ENCODE results near the gene HERC6.
"Not testable (repeated sequence)": the region's sequence is repeated elsewhere in the genome, so short reads cannot be mapped to it uniquely, and the experiment has no call there.

The HERC6 gene

DNA sequence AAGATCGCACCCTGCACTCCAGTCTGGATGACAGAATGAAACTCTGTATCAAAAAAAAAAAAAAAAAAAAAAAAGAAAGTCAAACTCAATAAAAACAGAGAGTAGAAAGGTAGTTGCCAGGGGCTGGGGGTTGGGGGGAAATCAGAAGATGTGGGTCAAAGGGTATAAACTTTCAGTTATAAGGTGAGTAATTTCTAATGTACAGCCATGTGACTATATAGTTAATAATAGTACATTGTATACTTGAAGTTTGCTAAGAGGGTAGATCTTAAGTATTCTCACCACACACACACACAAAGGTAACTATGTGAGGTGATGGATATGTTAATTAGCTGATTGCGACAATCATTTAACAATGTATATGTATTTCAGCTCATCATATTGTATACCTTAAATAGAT, 11.5 kb downstream of the HERC6 start:
- DNase-seq (ENCODE audit: low read depth in 1 of 2, low spot score in 1 of 2) = no peak

DNA sequence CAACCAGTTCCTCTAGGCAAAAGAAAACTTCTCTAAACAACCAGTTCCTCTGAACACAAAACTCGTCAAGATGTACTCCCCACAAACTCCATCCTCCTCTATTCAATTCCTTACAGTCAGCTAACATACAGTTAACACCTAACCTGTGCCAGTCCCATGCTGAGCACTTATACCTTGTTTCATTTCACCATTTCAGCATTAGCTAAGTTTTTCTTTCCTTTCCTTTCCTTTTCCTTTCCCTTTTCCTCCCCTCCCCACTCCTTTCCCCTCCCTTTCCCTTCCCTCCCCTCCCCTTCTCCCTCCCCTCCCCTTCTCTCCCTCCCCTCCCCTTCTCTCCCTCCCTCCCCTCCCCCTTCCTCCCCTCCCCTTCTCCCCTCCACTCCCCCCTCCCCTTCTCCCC, 13.1 kb downstream of the HERC6 start:
- DNase-seq (ENCODE audit: low read depth in 1 of 2, low spot score in 1 of 2) = no peak

DNA sequence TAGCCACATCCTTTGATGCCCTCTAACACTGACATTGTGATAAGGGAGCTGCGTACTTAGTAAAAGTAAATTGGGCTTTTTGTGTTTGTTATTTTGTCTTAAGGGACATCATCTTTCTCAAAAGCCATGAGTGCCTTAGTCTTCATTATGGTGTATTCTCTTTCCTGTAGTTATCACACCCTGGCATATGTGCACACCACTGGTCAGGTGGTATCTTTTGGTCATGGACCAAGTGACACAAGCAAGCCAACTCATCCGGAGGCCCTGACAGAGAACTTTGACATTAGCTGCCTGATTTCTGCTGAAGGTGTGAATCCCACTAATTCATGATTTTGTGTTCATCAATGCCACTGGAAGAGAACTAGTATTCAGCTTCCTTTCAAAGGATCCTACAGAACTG, 18.0 kb downstream of the HERC6 start:
- no peak for DNase-seq (ENCODE audit: low read depth in 1 of 2, low spot score in 1 of 2)

DNA sequence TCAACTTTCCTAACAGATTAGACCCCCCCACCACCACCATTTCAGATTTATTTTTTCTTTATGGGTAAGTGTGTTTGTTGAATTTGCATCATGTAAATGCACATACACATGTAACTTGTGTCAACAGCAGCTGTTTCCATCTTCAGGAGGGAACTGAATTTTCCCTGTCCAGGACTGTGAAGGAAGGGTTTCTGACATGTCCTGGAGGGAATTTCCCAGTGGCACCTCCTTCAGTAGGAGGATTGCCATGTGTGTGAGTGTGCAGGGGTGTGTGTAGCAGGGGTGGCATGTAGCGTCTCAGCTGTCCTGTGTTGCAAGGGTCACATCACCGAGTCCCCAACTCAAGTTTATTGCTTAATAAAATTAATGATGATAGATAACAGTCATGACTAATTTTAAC, 19.7 kb downstream of the HERC6 start:
- no peak for DNase-seq (ENCODE audit: low read depth in 1 of 2, low spot score in 1 of 2)

DNA sequence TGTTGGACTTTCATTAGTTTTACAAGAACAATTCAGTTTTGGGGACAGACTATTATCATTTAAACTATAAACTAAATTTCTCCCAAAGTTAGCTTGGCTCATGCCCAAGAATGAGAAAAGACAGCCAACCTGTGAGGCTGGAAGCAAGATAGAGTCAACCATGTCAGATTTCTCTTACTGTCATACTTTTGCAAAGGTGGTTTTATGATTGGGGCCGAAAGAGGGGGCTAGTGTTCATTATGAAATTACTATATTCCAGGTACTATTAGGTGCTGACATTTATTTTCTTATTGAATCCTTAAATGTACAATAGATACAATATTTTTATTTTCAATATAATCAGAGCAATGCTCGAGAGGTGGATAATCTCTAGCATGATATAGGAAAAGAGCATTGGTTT, 30.6 kb downstream of the HERC6 start:
- no peak for DNase-seq (ENCODE audit: low read depth in 1 of 2, low spot score in 1 of 2)

DNA sequence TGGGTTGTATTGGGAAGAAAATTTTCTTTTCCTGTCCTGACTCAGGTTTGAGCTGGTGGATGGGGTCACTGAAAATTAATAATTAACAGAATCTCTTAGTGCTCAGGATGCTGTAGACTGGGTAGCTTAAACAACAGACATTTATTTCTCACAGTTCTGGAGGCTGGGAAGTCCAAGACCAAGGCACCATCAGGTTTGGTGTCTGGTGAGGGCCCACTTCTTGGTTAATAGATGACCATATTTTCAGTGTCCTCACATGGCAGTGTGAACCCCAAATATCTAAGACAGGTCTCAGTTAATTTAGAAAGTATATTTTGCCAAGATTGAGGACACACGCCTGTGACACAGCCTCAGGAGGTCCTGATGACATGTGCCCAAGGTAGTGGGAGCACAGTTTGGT, 31.1 kb downstream of the HERC6 start:
- no peak for DNase-seq (ENCODE audit: low read depth in 1 of 2, low spot score in 1 of 2)

DNA sequence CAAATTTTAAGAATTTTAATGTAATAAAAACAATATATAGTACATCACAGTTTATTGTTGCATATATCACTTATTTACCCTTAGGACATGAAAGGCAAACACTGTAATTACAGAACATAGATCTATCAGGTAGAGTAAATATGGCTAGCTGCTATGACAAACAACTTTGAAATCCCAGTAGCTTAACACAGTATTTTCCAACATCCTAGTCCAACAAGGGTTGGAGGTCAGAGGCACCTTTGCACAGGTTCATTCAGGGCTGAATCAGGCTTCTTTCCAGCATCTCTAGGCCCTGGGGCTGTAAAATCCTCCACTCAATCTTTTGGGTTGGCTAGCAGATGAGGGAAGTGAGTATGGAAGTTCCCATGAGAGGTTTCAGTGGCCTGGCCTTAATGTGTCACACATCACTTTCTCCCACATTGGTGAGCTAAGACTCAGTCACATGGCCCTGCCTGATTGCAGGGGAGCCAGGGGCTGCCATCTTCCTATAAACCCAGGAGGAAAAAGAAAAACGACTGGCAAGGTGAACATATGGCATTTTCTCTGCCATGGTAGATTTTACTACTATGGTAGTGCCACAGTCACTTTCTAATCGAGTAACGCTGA, 32.9 kb downstream of the HERC6 start:
- no peak for DNase-seq (ENCODE audit: low read depth in 1 of 2, low spot score in 1 of 2)

DNA sequence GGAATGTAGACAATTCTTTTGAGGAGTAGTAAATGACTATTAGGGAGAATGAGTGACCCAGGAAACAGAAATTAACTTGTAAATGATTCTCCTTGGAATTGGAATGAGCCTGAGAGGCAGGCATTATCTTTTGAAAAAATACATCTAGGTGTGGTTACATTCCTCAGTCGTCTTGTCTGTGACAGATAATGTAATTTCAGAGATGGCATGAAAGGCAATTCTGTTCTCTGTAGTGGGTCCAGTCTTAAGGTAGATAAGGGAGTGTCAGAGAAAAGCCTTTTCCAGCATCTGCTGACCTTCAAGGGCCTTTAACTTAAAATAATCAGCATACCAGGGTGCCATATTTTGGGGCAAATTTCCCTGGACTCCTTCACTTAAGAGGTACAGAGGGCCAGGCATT, 35.1 kb downstream of the HERC6 start:
- no peak for DNase-seq (ENCODE audit: low read depth in 1 of 2, low spot score in 1 of 2)

DNA sequence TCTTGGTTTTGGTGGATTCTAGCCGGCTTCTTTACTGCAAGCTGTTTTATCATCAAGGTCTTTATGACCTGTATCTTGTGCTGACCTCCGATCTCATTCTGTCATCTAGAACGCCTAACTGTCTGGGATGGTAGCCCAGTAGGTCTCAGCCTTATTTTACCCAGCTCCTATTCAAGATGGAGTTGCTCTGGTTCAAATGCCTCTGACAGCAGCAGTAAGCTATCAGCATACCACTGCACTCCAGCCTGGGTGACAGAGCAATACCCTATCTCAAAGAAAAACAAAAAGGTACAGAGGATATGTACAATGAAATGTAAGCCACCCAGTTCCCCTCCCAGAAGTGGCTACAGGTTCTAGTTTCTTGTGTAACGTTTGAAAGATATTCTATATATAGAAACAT, 36.1 kb downstream of the HERC6 start:
- DNase-seq (ENCODE audit: low read depth in 1 of 2, low spot score in 1 of 2) = no peak

DNA sequence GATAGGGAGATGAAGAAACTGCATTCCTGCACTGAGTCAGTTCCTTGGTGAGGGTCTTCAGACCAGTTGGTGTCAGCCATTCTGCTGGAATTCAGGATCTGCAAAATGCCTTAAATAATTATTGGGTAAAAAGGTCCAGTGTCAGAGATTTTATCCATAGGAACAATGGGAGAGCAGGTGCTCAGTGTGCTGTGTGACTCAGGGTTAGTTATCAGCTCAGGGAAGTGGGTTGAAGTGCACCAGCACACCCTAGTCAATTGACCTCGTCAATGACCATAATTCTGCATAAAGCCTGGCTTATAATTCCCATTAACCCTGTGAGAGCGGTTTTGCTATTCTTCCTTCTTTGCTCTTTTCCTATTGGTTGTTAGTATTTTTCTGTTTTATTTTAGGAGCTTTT, 37.3 kb downstream of the HERC6 start:
- DNase-seq (ENCODE audit: low read depth in 1 of 2, low spot score in 1 of 2) = no peak

DNA sequence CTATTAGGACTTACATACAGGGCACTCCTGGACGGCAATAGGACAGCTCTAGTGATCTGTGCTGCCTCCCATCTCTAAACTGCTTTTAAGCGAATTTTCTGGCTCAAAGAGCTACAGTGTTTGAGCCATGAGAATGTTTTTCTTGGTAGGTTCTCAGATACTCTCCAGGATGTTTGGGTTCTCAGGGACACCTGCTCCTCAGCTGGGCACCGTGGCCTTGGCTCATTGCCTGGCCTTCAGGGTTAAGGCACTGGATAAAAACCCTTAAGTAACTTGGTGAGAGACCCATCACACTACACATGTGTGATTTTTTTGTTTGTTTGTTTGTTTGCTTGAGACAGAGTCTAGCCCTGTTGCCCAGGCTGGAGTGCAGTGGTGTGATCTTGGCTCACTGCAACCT, 39.8 kb downstream of the HERC6 start:
- DNase-seq (ENCODE audit: low read depth in 1 of 2, low spot score in 1 of 2) = no peak

DNA sequence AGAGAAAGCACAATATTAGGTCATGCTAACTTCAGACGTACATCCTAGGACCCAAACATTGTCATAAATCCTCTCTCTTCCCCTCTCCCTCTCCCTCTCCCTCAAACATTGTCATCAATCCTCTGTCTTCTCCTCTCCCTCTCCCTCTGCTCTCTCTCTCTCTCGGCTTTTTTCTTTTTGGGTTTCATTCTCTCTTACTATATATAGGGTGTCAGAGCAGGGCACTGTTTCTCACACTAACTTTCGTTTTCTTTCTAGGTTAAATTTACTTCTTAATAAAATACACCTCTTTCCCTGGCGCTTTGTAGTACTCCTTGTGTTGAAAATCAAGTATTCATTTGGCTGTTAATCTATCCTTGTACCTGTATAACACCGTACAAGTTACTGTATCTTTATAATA, 41.2 kb downstream of the HERC6 start:
- DNase-seq (ENCODE audit: low read depth in 1 of 2, low spot score in 1 of 2) = no peak

DNA sequence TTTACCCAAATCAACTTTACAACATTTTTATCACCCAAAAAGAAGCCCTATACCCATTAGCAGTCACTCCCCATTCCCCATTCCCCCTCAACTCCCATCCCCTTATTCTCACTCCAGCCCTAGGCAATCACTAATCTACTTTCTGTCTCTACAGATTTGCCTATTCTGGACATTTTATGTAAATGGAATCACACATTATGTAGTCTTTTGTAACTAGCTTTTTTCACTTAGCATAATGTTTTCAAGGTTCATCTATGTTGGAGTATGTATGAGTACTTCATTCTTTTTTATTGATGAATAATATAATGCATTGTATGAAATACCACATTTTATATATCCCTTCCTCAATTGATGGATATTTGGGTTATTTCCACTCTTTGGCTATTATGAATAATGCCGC, 42.2 kb downstream of the HERC6 start:
- no peak for DNase-seq (ENCODE audit: low read depth in 1 of 2, low spot score in 1 of 2)

DNA sequence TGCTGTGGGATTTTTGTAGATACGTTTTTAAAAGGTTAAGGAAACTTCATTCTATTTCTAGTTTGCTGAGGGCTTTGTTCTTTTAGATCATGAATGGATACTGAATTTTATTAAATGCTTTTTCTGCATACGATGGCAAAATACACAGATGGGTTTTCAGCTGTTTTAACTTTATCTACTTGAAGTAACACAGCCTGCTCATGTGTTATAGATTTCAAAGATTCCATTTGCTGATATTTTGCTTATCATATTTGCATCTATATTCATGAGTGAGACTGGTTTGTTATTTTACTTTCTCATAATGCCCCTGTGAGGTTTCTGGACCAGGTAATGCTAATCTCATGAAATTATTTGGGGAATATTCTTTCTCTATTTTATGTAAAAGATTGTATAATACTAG, 43.8 kb downstream of the HERC6 start:
- DNase-seq (ENCODE audit: low read depth in 1 of 2, low spot score in 1 of 2) = no peak

DNA sequence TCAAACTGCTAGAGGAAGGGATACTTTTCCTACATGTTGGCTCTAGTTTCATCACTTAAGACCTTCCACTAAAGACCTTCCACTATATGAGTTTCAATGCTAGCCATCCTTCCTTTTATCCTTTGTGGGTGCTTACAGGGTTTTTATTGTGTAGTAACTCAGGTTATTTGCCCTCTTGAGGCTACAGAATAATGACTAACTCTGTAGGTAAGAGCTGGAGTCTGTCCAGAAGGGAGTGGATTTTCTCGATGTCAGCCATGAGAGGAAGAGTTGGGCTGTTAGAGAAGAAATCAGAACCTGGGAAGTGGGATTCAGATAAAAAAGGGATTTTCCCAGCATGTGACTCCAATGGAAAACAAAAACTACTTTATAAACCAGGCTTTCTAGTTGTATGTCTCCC, 50.7 kb downstream of the HERC6 start:
- no peak for DNase-seq (ENCODE audit: low read depth in 1 of 2, low spot score in 1 of 2)

DNA sequence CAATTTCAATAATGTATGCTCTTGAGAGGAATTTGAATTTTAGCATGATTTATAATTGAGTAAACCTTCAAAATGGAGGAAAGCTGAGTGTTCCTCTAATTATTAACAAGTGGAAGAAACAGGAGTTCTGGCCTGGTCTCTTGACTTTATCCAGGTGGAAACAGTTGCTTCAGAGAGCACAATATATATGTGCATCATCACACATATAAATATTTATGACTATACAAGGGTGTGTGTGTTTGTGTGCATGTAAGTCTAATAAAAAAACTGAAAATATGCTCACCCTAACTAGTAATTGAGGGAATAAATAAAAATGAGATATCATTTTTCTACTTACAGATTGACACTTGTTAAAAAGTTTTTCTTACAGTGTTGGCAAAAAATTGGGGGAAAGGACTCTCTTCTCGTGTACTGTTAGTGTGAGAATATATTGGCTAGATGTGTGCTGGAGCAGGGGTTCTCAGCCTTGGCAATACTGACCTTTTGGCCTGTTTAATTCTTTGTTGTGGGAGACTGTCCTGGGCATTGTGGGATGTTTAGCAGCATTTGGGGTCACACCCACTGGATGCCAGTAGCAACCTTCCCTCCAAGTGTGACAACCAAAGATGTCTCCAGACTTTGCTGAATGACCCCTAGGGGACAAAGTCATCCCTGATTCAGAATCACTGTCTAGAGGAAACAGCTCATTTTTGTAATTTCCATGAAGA, 57.5 kb downstream of the HERC6 start:
- DNase-seq (ENCODE audit: low read depth in 1 of 2, low spot score in 1 of 2) = no peak

DNA sequence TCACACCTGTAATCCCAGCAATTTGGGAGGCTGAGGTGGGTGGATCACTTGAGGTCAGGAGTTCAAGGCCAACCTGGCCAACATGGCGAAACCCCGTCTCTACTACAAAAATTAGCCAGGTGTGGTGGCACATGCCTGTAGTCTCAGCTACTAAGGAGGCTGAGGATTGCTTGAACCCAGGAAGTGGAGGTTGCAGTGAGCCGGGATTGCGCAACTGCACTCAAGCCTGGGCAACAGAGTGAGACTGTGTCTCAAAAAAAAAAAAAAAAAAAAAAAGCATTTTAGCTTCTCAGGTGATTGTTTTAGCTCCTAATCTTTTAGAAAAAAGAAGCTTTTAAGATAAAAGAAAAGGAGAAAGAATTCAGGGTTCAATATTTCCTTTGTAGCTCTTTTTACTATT, 59.2 kb downstream of the HERC6 start:
- DNase-seq (ENCODE audit: low read depth in 1 of 2, low spot score in 1 of 2) = not testable (repeated sequence)

DNA sequence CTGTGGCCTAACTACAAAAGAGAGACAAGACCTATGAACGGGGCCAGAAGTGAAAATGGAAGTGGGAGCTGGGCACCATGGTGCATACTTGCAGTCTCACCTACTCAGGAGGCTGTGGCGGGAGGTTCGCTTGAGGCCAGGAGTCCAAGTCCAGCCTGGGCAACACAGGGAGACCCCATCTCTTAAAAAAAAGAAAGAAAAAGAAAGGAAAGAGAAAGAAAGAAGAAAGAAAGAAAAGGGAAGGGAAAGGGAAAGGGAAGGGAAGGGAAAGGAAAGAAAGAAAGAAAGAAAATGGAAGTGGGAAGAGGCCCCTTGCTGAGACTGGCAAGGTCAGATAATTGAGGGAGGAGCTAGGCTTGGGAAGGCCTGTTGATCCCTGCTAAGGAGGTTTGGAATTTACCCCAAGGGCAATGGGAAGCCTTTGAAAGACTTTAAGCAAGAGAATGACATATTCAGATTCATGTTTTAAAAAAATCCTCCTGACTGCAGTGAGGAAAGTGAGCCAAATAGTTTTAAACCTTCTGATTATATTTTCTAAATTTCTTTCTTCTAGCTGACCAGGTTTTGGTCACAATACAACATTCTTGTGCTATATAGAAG, 60.6 kb downstream of the HERC6 start:
- no peak for DNase-seq (ENCODE audit: low read depth in 1 of 2, low spot score in 1 of 2)

DNA sequence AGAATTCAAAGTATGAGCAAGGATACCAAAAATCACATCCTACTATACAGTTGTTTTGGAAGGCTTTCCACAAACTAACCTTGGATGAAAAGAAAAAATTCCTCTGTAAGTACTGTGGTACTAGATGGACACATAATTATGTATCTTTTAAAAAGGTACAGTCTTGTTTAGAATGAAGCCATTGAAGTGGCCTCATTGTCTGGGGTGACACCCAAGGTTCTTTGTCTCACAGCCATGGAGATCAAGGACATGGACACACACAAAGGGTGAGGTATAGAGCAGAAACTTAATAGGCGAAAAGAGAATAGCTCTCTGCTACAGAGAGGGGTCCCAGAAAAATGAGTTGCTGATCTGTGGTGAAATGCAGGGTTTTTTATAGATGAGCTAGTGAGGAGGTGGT, 61.5 kb downstream of the HERC6 start:
- no peak for DNase-seq (ENCODE audit: low read depth in 1 of 2, low spot score in 1 of 2)

DNA sequence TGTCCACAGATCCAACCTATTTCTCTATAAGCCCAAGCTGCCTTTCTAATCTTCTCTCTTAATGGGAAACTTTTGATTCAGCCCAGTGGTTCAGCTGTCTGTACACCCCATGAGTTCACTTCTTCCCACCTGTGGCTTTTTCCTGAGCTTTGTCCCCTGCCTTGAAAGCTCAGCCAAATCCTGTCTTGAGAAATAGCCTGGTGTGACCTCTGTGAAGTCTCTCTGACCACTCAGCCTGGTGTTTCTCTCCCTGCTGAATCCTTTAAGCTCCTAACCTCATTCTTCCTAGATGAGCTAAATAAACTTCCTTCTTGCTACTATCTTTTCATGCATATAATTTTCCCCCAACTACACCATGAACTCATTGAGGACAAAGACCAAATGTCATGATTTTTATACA, 63.0 kb downstream of the HERC6 start:
- DNase-seq (ENCODE audit: low read depth in 1 of 2, low spot score in 1 of 2) = no peak

DNA sequence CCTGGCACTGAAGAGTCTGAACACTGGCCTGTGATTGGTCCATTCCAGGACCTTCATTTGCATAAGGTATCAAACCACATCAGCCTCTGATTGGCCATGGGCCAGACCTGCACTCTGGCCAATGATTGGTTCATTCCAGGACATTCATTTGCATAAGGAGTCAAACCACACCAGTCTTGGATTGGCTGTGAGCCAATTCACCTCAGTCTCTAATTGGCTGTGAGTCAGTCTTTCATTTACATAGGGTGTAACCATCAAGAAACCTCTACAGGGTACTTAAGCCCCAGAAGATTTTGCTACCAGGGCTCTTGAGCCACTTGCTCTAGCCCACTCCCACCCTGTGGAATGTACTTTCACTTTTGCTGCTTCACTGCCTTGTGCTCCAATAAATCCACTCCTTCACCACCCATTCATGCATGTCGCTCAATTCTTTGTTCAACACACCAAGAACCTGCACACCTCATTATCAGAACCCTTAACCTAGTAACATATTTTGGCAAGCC, 64.1 kb downstream of the HERC6 start:
- DNase-seq (ENCODE audit: low read depth in 1 of 2, low spot score in 1 of 2) = no peak

DNA sequence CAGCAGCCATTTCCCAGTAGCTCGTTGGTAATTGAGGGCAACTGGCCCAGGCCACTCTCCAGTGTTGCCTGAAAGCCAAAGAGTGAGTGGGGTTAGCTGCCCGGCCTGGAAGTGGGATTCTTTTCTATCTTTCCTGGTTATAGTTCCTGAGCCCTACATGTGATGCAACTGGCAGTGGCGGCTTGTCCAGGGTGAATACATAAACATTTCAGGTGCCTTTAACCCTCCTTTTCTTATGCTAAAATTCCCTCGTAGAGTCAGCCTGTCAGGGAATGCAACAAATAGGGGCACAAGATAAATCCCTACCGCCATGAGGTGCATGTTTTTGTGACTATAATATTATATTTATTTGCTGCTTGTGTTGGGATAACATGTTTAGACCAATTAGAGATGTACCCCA, 64.8 kb downstream of the HERC6 start:
- DNase-seq (ENCODE audit: low read depth in 1 of 2, low spot score in 1 of 2) = no peak

DNA sequence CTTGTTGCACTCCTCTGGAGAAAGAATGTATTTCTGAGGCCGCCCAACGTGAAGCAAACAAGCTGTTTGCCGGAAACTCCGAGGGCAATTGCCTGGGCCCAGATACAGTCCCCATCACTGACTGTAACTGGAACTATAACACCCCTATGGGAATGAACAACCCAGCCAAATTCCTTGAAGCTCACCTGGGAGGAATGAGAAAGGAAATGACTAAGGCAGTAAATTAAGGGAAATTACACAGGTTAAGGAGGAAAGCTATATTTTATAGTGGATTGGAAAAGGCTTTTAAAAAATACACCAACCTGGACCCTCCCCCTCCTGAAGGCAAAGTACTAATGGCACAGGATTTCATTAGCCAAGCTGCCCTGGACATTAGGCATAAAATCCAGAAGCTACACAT, 66.6 kb downstream of the HERC6 start:
- no peak for DNase-seq (ENCODE audit: low read depth in 1 of 2, low spot score in 1 of 2)
